GM12891 (cell line): Measurements from ENCODE around the gene IRAG1.

Source experiments
- DNase-seq: peaks from one replicate; pipeline ENCODE4 v3.0.0; 2011; ENCODE audit warnings: low spot score; ENCODE audit not compliant: insufficient read length
- FAIRE-seq: peaks from 2 replicates; lab custom pipeline; 2011; peaks lifted over from hg19 to GRCh38; lab: Jason Lieb, UNC
- PAX5 ChIP-seq: IDR thresholded peaks from 2 replicates; pipeline ENCODE4 v1.6.1; 2011; ENCODE audit warnings: low read length, moderate library complexity, mild to moderate bottlenecking; ENCODE audit not compliant: insufficient read depth, severe bottlenecking
- POLR2A ChIP-seq: IDR thresholded peaks from 2 replicates; pipeline ENCODE4 v1.6.1; 2011; ENCODE audit warnings: low read depth, low read length, control low read depth
- POLR2AphosphoS5 ChIP-seq: IDR thresholded peaks from 2 replicates; pipeline ENCODE4 v1.6.1; 2011; ENCODE audit warnings: low read depth, low read length, control low read depth
- POU2F2 ChIP-seq: IDR thresholded peaks from 2 replicates; pipeline ENCODE4 v1.6.1; 2011; ENCODE audit warnings: low read depth, mild to moderate bottlenecking, control low read depth, low read length, moderate library complexity
- SPI1 ChIP-seq: IDR thresholded peaks from 2 replicates; pipeline ENCODE4 v1.6.1; 2011; ENCODE audit warnings: low read depth, low read length, control low read depth
- TAF1 ChIP-seq: IDR thresholded peaks from 2 replicates; pipeline ENCODE4 v1.6.1; 2011; ENCODE audit warnings: low read depth, low read length, control low read depth

IRAG1 gene

DNA sequence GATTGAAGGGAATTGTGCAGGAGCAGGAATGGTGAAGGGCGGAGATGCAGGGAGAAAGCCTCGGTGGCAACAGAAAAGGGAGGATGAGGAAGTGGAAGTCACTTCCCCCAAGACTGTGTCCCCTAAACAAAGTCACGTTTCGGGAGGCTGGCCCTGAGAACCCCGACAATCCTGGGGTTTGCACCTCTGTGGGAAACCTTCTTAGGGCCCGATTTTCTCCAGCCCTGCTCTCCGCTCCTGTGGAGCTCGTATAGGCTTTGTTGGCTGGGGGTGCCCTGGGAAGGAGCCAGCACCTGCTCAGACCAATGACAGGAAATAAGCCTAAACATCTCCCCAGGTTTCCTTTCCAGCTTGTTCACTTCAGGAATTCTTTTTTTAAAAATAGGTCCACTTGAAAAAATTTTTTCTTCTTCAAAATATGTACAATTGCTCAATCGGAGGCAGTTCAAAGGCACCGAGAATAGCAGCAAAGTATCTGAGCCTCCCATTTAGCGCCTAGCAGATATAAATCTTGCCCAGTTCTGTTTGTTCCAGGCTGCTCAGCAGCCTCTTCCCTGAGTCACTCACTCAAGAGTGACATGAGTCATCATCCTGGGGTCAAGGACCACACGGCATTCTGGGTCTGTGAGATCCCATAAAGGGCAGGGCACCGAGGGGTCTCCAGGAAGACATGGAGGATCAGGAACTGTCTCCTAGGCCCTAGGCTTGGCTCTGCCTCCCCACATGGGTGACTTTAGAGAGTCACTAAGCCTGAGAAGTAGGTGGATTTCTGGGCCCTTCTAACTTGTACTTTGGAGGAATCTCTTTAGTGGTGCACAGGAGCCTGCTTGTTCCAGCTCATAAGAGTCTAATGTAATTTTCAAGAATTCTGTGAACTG lies 34.0 kb downstream of the IRAG1 start:
- no peak for TF ChIP-seq POLR2A
- TF ChIP-seq SPI1: peak; percentile 65
- no peak for TF ChIP-seq PAX5
- no peak for TF ChIP-seq TAF1
- TF ChIP-seq POLR2AphosphoS5: no peak
- TF ChIP-seq POU2F2: no peak
- no peak for DNase-seq
- FAIRE-seq: no peak

DNA sequence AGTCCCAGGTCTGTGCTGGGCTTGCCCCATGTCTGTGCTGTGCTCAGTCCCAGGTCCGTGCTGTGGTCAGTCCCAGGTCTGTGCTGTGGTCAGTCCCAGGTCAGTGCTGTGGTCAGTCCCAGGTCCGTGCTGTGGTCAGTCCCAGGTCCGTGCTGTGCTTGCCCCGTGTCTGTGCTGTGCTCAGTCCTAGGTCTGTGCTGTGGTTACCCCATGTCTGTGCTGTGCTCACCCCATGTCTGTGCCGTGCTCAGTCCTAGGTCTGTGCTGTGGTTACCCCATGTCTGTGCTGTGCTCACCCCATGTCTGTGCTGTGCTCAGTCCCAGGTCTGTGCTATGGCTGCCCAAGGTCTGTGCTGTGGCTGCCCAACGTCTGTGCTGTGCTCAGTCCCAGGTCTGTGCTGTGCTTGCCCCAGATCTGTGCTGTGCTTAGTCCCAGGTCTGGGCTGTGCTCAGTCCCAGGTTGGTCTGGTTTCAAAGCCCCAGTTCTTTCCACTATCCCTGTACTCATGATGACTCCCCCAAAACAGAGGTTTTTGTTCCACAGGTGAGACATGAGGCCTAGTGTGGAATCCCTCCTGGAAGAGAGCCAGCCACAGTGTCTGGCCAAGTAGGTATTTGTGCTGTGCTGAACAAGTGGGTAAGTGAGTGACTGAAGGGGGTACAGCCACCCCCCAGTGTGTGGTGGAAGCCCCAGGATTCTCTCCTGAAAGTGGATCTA lies 34.8 kb downstream of the IRAG1 start:
- DNase-seq: no peak
- TF ChIP-seq PAX5: no peak
- no peak for TF ChIP-seq POLR2AphosphoS5
- TF ChIP-seq TAF1: no peak
- no peak for TF ChIP-seq POLR2A
- peak; percentile 72 for FAIRE-seq

DNA sequence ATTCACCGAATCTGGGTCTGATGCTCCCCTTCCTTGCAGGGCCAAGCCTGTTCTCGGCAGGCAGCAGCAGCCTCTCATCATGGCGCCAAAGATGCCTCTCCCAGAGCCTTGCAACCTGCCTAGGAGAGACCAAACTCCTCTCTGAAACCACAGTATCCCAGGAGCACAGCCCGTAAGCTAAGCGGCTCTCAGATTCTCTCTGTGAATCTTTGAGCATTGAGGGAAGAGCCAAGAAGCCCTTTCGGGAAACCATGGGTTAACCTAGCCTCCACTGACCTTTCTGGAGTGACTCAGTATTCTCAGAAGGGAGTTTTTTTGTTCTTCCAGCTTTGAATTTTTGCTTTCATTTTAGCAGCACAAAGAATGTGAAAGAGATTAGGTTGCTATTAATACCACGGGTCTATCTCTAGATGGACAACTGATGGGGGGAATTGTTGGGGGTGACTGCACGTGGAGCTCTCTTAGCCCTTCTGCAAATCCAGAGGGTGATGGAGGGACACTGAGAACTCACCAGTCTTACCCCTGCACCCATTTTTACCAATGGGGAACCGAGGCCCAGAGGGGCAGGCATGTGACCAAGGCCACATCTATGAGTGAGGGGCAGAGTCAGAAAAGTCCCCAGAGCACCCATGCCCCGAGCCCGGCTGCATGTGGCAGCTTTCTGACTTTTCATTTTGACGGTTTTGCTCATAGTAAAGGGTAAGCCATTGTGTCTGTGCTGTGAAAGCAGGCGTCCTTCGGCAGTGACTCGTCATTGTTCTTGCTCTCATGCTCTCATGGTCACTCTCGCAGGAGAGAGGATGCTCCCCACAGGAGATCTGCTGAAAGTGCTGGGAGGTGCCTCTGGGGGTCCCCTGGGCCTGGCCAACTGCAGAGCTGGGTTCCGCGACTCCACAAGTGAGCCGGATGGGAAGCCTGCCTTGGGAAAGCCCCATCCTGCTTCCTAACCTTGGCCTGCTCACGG lies 36.0 kb downstream of the IRAG1 start:
- FAIRE-seq (no peak), DNase-seq (no peak)

DNA sequence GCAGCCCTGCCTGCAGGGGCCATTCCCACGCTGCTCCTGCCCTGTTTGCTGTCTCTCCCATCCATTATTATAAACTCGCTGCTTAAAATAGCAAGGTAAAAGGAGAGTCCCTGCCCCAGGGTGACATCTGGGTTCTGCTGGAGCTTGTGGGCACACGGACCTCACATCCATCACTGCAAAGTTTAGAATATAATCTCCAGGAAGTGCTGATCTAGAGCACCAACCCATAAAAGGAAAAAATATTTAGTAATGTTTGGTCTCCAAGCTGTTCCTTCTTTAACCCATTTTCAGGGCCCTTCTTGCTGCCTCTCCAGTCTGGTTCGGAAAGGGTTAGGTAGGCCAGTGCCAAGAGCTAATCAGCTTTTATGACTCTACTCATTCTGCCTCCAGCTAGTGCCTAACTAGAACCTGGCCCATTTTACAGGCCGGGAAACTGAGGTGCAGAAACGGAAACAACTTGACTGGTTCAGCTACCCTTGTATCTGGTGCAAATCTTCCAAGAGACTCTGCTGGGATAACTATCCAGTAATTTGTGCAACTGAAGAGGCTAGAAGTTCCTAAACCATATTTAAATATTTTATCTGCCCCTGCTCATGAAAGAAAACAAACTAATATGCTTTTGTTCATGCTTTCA lies 37.5 kb downstream of the IRAG1 start:
- FAIRE-seq (no peak), DNase-seq (no peak)
- no peak for TF ChIP-seq TAF1
- TF ChIP-seq POLR2A: no peak
- no peak for TF ChIP-seq POU2F2
- TF ChIP-seq PAX5: no peak
- TF ChIP-seq SPI1: no peak
- TF ChIP-seq POLR2AphosphoS5: no peak

More for the DNA sequence above, 36.0 kb downstream of the IRAG1 start:
- TF ChIP-seq POLR2AphosphoS5: no peak
- TF ChIP-seq SPI1: no peak
- TF ChIP-seq PAX5: no peak
- no peak for TF ChIP-seq TAF1
- no peak for TF ChIP-seq POLR2A
- TF ChIP-seq POU2F2: no peak

DNA sequence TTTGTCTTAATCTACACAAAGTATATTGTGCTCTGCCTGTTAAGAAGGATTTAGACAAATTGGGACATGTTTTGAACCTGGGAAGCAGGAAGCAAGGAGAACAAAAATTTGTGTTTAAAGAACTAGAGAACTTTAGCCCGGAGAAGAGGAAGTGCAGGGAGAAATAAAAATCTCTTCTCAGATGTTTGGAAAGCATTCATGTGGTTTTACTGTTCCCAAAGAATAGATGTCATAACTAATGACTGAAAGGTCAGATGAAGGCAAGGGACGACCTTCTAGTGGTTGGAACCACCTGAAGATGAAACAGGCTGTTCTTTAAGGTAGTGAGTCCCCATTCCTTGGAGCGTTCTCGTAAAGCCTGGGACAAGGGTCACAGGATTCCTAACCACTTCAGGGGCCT lies 38.3 kb downstream of the IRAG1 start:
- DNase-seq (no peak), FAIRE-seq (no peak)
- TF ChIP-seq SPI1 (peak; percentile 40), POLR2AphosphoS5 (no peak)

DNA sequence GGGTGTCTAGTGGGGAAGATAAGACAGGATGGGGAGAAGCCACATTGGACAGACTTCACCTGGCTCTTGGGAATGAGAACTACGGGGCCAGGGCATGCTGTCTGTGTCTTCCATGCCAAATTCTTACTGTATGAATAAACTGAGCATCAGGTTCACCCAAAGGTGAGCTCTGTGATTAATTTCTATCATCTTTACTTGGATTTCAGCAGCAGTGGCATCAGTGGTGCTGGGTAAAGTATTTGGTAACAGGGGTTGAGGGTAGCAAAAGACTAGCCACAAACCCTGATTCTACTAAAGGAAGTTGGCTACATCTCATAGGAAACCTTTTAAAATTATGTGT lies 38.8 kb downstream of the IRAG1 start:
- TF ChIP-seq PAX5 (no peak), POU2F2 (no peak), SPI1 (no peak), POLR2AphosphoS5 (no peak), POLR2A (no peak), TAF1 (no peak)
- DNase-seq (no peak), FAIRE-seq (no peak)

DNA sequence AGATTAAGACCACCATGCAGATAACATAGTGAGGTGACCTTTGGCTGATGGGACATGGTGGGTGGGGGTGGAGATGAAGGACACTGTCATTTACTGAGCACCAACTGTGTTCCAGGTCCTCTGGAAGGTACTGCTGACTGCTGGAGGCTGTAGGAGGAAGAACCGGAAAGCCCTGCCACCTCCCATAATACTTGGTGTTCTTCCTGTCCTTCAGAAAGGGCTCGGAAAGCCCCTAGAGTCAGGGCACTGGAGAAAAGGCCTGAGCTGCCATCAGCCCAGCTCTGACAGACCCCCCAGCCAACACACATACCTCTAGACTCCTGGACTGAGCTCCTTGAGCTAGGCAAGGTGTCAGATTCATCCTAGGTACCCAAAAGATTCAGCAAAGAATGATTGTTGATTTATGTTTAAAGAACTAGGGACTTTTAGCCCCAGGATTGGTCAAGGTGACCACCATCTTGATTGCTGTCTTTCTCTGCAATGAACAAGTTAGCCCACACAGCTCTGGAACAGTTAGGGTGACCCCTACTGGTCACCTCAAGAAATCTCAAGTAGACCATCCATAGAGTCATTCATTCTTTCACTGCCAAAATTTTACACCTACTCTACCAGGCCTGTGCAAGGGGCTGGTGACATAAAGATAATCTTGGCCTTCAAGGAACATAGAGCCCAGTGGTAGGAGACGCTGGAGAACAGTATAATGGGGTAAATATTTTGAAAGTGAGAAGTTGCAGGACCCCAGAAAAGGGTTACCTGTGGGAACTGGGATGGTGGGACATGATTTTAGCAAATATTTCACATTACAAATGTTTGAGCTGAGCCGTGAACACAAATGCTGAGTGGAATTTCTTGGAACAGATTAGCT lies 39.4 kb downstream of the IRAG1 start:
- TF ChIP-seq SPI1 (no peak), POLR2A (no peak), POLR2AphosphoS5 (no peak), TAF1 (no peak), PAX5 (no peak), POU2F2 (no peak)
- DNase-seq (peak; percentile 39), FAIRE-seq (peak; percentile 83)

DNA sequence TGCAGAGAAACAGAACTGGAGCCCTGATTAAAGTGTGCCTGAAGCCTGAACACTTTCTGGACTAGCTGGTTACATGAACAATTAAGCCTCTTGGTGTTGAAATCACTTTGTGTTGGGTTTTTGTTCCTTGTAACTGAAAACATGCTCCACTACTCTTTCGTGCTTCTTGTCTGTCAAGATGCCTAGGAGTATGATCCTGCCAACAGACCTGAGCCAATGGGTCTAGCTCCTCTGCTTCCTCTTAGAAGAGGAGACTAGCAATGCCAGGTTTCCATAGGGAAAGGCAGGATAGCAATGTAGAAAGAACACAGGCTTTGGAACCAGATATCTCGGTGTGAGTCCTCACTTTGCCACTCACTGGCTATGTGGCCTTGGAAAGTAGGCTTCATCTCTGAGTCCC lies 40.3 kb downstream of the IRAG1 start:
- DNase-seq (no peak), FAIRE-seq (no peak)
- TF ChIP-seq SPI1 (no peak), POLR2A (no peak), POU2F2 (no peak), POLR2AphosphoS5 (no peak)
